GM19397 (cell line): ENCODE measurements around the gene FAM83E.
"Not testable (repeated sequence)": the region's sequence is repeated elsewhere in the genome, so short reads cannot be mapped to it uniquely, and the experiment has no call there.

Experiments used
- ATAC-seq: cut with Tn5 transposase; IDR thresholded peaks from one replicate; pipeline ENCODE4 v1.9.1; 2021; ENCODE audit warnings: mild to moderate bottlenecking, moderate library complexity; ENCODE audit not compliant: unreplicated experiment

FAM83E gene

GRCh38 chr19:48578891-48579290, 36.0 kb downstream of the FAM83E start:
- no peak for ATAC-seq

GRCh38 chr19:48577908-48578307, 37.0 kb downstream of the FAM83E start:
- ATAC-seq = not testable (repeated sequence)

GRCh38 chr19:48575931-48576622, 38.8 kb downstream of the FAM83E start:
- no peak for ATAC-seq

- ATAC-seq = no peak
Observed at GRCh38 chr19:48573163-48573505, 41.7 kb downstream of the FAM83E start.

GRCh38 chr19:48571378-48572162, 43.3 kb downstream of the FAM83E start:
- no peak for ATAC-seq

- ATAC-seq = no peak
Observed at GRCh38 chr19:48569814-48570213, 45.1 kb downstream of the FAM83E start.

- no peak for ATAC-seq
Observed at GRCh38 chr19:48568345-48568886, 46.5 kb downstream of the FAM83E start.

- ATAC-seq = no peak
Observed at GRCh38 chr19:48565090-48565489, 49.8 kb downstream of the FAM83E start.
